Ureter (tissue), 1 donor: ENCODE data around the gene NHERF1. TPM values are rescaled to one million over a fixed set of nuclear protein-coding genes. Genes with fewer than 3 reads are reported as not detected.

ENCODE experiments used
- DNase-seq: peaks from one replicate; pipeline ENCODE4 v3.0.0-alpha.2; 2020; ENCODE audit warnings: low spot score
- total RNA-seq: library from RNA; stranded (reverse); gene quantifications from one replicate; pipeline ENCODE4 v1.2.4, GENCODE V29; 2023
- donor health status: DM: yes; HTN: yes; CAD: no.

The NHERF1 gene
- total RNA-seq: 20.6 TPM

- DNase-seq: peak; percentile 93
Observed at GRCh38 chr17:74748529-74749278, at the start of gene NHERF1. Gene NHERF1 (plus strand): TSS chr17:74748628. CDS start chr17:74748847, 219 bp downstream.

GRCh38 chr17:74699236-74699635, 49.2 kb upstream of the NHERF1 start:
- no peak for DNase-seq

- DNase-seq: no peak
Observed at GRCh38 chr17:74702116-74702871, 46.1 kb upstream of the NHERF1 start.

GRCh38 chr17:74703311-74703710, 45.1 kb upstream of the NHERF1 start:
- DNase-seq: no peak

- DNase-seq: no peak
Observed at GRCh38 chr17:74704544-74704943, 43.9 kb upstream of the NHERF1 start.

- DNase-seq: no peak
Observed at GRCh38 chr17:74711058-74711824, 37.2 kb upstream of the NHERF1 start.

- DNase-seq: no peak
Observed at GRCh38 chr17:74712301-74712700, 36.1 kb upstream of the NHERF1 start.

GRCh38 chr17:74712756-74713155, 35.7 kb upstream of the NHERF1 start, which contains the start of gene CD300LF:
Gene CD300LF (minus strand): TSS chr17:74712923. CDS start chr17:74712866, 57 bp downstream.
- DNase-seq: no peak

- DNase-seq: no peak
Observed at GRCh38 chr17:74713171-74713755, 35.2 kb upstream of the NHERF1 start.

- no peak for DNase-seq
Observed at GRCh38 chr17:74715144-74715543, 33.3 kb upstream of the NHERF1 start.

- no peak for DNase-seq
Observed at GRCh38 chr17:74720506-74720905, 27.9 kb upstream of the NHERF1 start.

- no peak for DNase-seq
Observed at GRCh38 chr17:74722782-74723181, 25.6 kb upstream of the NHERF1 start.

- no peak for DNase-seq
Observed at GRCh38 chr17:74723891-74724290, 24.5 kb upstream of the NHERF1 start.

GRCh38 chr17:74725111-74725510, 23.3 kb upstream of the NHERF1 start:
- no peak for DNase-seq

- DNase-seq: no peak
Observed at GRCh38 chr17:74728033-74728701, 20.3 kb upstream of the NHERF1 start.

- DNase-seq: no peak
Observed at GRCh38 chr17:74728702-74729075, 19.7 kb upstream of the NHERF1 start.

GRCh38 chr17:74729368-74729767, 19.1 kb upstream of the NHERF1 start:
- DNase-seq: no peak

GRCh38 chr17:74729866-74730265, 18.6 kb upstream of the NHERF1 start:
- DNase-seq: no peak

GRCh38 chr17:74730491-74731346, 17.7 kb upstream of the NHERF1 start:
- DNase-seq: no peak

- no peak for DNase-seq
Observed at GRCh38 chr17:74731347-74731605, 17.2 kb upstream of the NHERF1 start.
